ENCODE measurements around the gene ATP6V0A1. TPM values are rescaled to one million over a fixed set of nuclear protein-coding genes. Genes with fewer than 3 reads are reported as not detected.
"Not testable (repeated sequence)": the region's sequence is repeated elsewhere in the genome, so short reads cannot be mapped to it uniquely, and the experiment has no call there.

ATP6V0A1 gene
- total RNA-seq, 1 donor from 2014 or later: 66.8 TPM

DNA sequence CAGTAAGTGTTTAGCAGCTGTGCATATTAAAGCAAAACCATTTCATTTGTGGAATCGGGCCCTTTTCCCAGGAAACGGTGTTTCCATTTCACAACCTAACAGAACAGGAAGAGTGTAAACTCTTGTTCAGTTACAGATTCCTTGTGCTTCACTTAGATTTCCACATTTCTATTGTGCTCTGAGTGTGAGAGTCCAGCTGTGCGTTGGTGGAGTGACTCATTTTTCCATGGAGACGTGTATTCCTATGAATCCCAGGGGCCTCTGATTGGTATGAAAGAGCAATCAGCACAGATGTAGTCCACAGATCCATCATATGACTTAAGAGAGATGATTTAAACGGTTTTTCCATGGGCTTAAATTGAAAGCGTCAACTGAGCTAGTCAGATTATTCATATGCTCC, 22.3 kb upstream of the ATP6V0A1 start:
- Histone ChIP-seq H3K4me1 (ENCODE audit: control insufficient read depth in 3 of 3, insufficient read depth in 3 of 3, low read length in 3 of 3) (peaks cover 0 to 3% (median 2%) of the 10 kb centered on the region in 3 donors), H3K4me3 (ENCODE audit: low read length in 3 of 3) (no peak overlapping the region), H3K9ac (ENCODE audit: low read depth in 1 of 3, low read length in 3 of 3) (no peak overlapping the region), H3K36me3 (ENCODE audit: control insufficient read depth in 3 of 3, insufficient read depth in 3 of 3, low read length in 3 of 3) (no peaks in the 10 kb centered on the region), H3K9me3 (ENCODE audit: control insufficient read depth in 3 of 3, low read length in 3 of 3) (no peaks in the 10 kb centered on the region), H3K27ac (ENCODE audit: low read depth, low read length) (peak overlapping the region; percentile 72), H3K27me3 (ENCODE audit: control insufficient read depth in 3 of 3, insufficient read depth in 3 of 3, low read length in 3 of 3) (no peaks in the 10 kb centered on the region)

DNA sequence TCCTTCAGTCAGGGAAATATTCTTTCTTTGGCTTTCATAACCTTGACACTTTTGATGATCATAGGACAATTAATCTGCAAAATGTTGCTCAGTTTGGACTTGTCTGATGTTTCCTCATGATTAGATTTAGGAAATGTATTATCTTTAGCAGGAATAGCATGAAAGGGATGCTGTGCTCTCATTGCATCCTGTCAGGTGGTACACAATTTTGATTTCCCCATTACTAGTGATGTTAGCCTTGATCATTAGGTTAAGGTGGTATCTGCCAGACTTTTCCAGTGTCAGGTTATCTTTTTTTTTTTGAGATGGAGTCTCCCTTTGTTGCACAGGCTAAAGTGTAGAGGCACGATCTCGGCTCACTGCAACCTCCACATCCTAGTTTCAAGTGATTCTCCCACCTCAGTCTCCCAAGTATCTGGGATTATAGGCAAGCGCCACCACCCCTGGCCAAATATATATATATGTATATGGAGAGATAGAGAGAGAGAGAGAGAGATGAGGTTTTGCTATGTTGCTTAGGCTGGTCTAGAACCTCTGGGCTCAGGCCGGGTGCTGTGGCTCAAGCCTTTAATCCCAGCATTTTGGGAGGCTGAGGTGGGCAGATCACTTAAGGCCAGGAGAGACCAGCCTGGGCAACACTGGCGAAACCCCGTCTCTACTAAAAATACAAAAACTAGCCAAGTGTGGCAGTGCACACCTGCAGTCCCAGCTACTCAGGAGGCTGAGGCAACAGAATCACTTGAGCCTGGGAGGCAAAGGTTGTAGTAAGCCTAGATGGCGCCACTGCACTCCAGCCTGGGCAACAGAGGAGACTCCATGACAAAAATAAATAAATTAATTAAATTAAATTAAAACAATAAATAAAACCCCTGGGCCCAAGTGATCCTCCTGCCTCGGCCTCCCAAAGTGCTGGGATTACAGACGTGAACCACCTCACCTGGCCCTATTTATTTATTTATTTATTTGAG, 19.8 kb upstream of the ATP6V0A1 start:
- Histone ChIP-seq H3K9me3 (ENCODE audit: control insufficient read depth in 3 of 3, low read length in 3 of 3) (no peaks in the 10 kb centered on the region), H3K27me3 (ENCODE audit: control insufficient read depth in 3 of 3, insufficient read depth in 3 of 3, low read length in 3 of 3) (no peaks in the 10 kb centered on the region), H3K27ac (ENCODE audit: low read depth, low read length) (no peak overlapping the region), H3K9ac (ENCODE audit: low read depth in 1 of 3, low read length in 3 of 3) (no peak overlapping the region), H3K4me3 (ENCODE audit: low read length in 3 of 3) (no peak overlapping the region), H3K36me3 (ENCODE audit: control insufficient read depth in 3 of 3, insufficient read depth in 3 of 3, low read length in 3 of 3) (no peaks in the 10 kb centered on the region), H3K4me1 (ENCODE audit: control insufficient read depth in 3 of 3, insufficient read depth in 3 of 3, low read length in 3 of 3) (peaks cover 0 to 3% (median 2%) of the 10 kb centered on the region in 3 donors)

DNA sequence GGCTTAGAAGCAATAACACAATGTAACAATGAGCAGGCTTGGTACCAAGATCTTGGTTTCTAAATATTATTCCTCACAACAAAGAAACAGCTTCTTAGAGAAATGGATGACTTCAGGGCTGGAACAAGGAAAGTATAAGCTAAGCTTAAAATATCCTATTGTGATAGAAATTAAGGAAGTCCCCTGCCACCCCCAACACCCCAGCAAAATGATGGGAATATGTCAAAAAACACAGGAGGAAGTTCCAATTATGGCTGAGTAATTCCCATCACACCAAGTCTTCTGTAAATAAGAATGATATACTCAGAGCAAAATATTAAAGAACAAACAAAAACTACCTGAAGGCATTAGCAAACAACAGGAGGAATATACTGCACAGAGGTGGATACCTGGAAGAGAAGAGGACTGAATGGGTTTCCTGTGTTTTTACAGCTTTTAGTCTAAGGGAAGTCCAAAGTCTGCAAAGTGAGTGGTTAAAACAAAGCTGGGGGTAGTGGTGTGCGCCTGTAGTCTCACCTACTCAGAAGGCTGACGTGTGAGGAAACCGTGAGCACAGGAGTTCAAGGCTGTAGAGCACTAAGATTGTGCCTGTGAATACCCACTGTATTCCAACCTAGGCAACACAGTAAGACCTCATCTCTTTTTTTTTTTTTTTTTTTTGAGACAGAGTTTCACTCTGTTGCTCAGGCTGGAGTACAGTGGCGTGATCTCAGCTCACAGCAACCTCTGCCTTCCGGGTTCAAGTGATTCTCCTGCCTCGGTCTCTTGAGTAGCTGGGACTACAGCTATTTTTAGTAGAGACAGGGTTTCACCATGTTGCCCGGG, 17.1 kb upstream of the ATP6V0A1 start:
- Histone ChIP-seq H3K4me1 (ENCODE audit: control insufficient read depth in 3 of 3, insufficient read depth in 3 of 3, low read length in 3 of 3) (peaks cover 0 to 2% (median 0%) of the 10 kb centered on the region in 3 donors), H3K9ac (ENCODE audit: low read depth in 1 of 3, low read length in 3 of 3) (no peak overlapping the region), H3K27ac (ENCODE audit: low read depth, low read length) (no peak overlapping the region), H3K4me3 (ENCODE audit: low read length in 3 of 3) (no peak overlapping the region), H3K9me3 (ENCODE audit: control insufficient read depth in 3 of 3, low read length in 3 of 3) (no peaks in the 10 kb centered on the region), H3K36me3 (ENCODE audit: control insufficient read depth in 3 of 3, insufficient read depth in 3 of 3, low read length in 3 of 3) (no peaks in the 10 kb centered on the region), H3K27me3 (ENCODE audit: control insufficient read depth in 3 of 3, insufficient read depth in 3 of 3, low read length in 3 of 3) (no peaks in the 10 kb centered on the region)

DNA sequence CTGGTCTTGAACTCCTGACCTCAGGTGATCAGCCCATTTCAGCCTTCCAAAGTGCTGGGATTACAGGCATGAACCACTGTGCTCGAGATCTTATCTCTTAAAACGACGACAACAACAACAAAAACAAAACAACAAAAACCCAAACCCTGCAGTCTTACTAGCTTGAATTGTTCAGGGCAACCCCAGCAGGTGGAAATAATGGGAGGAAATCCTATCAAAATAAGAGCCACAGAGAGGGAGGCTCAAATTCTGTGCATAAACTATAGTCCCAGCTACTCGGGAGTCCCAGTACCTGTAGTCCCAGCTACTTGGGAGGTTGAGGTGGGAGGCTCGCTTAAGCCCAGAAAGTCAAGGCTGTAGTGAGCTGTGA, 16.5 kb upstream of the ATP6V0A1 start:
- Histone ChIP-seq H3K27me3 (ENCODE audit: control insufficient read depth in 3 of 3, insufficient read depth in 3 of 3, low read length in 3 of 3) (no peaks in the 10 kb centered on the region), H3K36me3 (ENCODE audit: control insufficient read depth in 3 of 3, insufficient read depth in 3 of 3, low read length in 3 of 3) (no peaks in the 10 kb centered on the region), H3K9ac (ENCODE audit: low read depth in 1 of 3, low read length in 3 of 3) (no peak overlapping the region), H3K4me1 (ENCODE audit: control insufficient read depth in 3 of 3, insufficient read depth in 3 of 3, low read length in 3 of 3) (no peaks in the 10 kb centered on the region), H3K27ac (ENCODE audit: low read depth, low read length) (no peak overlapping the region), H3K9me3 (ENCODE audit: control insufficient read depth in 3 of 3, low read length in 3 of 3) (no peaks in the 10 kb centered on the region), H3K4me3 (ENCODE audit: low read length in 3 of 3) (no peak overlapping the region)

DNA sequence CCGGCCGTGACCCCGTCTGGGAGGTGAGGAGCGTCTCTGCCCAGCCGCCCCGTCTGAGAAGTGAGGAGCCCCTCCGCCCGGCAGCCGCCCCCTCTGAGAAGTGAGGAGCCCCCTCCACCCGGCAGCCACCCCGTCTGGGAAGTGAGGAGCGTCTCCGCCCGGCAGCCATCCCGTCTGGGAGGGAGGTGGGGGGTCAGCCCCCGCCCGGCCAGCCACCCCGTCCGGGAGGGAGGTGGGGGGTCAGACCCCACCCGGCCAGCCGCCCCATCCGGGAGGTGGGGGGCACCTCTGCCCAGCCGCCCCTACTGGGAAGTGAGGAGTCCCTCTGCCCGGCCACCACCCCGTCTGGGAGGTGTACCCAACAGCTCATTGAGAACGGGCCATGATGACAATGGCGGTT, 9.5 kb upstream of the ATP6V0A1 start:
- not testable (repeated sequence) for H3K36me3 ChIP-seq (ENCODE audit: control insufficient read depth in 3 of 3, insufficient read depth in 3 of 3, low read length in 3 of 3); H3K9ac ChIP-seq (ENCODE audit: low read depth in 1 of 3, low read length in 3 of 3); H3K4me1 ChIP-seq (ENCODE audit: control insufficient read depth in 3 of 3, insufficient read depth in 3 of 3, low read length in 3 of 3); H3K4me3 ChIP-seq (ENCODE audit: low read length in 3 of 3); H3K9me3 ChIP-seq (ENCODE audit: control insufficient read depth in 3 of 3, low read length in 3 of 3); H3K27me3 ChIP-seq (ENCODE audit: control insufficient read depth in 3 of 3, insufficient read depth in 3 of 3, low read length in 3 of 3); H3K27ac ChIP-seq (ENCODE audit: low read depth, low read length)

DNA sequence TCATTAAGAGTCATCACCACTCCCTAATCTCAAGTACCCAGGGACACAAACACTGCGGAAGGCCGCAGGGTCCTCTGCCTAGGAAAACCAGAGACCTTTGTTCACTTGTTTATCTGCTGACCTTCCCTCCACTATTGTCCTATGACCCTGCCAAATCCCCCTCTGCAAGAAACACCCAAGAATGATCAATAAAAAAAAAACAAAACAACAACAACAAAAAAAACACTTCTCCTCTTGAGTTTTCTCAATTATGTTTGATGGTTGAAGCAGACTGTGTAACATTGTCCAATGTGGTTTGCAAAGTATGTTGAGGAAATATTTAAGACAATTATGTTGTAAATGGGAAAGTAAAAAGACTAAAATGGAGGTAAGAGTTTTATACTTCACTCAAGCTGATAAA, 8.8 kb upstream of the ATP6V0A1 start:
- not testable (repeated sequence) for H3K4me3 ChIP-seq (ENCODE audit: low read length in 3 of 3); H3K9ac ChIP-seq (ENCODE audit: low read depth in 1 of 3, low read length in 3 of 3); H3K36me3 ChIP-seq (ENCODE audit: control insufficient read depth in 3 of 3, insufficient read depth in 3 of 3, low read length in 3 of 3); H3K9me3 ChIP-seq (ENCODE audit: control insufficient read depth in 3 of 3, low read length in 3 of 3); H3K27me3 ChIP-seq (ENCODE audit: control insufficient read depth in 3 of 3, insufficient read depth in 3 of 3, low read length in 3 of 3); H3K27ac ChIP-seq (ENCODE audit: low read depth, low read length); H3K4me1 ChIP-seq (ENCODE audit: control insufficient read depth in 3 of 3, insufficient read depth in 3 of 3, low read length in 3 of 3)

DNA sequence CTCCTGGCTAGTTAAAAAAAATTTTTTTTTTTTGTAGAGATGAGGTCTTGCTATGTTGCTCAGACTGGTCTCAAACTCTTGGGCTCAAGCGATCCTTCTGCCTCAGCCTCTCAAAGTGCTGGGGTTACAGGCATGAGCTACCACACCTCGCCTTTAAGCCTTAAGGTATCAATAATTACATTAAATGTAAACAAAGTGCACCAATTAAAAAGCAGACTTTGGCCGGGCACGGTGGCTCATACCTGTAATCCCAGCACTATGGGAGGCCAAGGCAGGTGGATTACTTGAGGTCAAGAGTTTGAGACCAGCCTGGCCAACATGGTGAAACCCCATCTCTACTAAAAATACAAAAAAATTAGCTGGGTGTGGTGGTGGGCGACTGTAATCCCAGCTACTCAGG, 7.4 kb upstream of the ATP6V0A1 start:
- not testable (repeated sequence) for H3K9ac ChIP-seq (ENCODE audit: low read depth in 1 of 3, low read length in 3 of 3); H3K27ac ChIP-seq (ENCODE audit: low read depth, low read length); H3K36me3 ChIP-seq (ENCODE audit: control insufficient read depth in 3 of 3, insufficient read depth in 3 of 3, low read length in 3 of 3); H3K4me3 ChIP-seq (ENCODE audit: low read length in 3 of 3); H3K9me3 ChIP-seq (ENCODE audit: control insufficient read depth in 3 of 3, low read length in 3 of 3); H3K27me3 ChIP-seq (ENCODE audit: control insufficient read depth in 3 of 3, insufficient read depth in 3 of 3, low read length in 3 of 3); H3K4me1 ChIP-seq (ENCODE audit: control insufficient read depth in 3 of 3, insufficient read depth in 3 of 3, low read length in 3 of 3)

DNA sequence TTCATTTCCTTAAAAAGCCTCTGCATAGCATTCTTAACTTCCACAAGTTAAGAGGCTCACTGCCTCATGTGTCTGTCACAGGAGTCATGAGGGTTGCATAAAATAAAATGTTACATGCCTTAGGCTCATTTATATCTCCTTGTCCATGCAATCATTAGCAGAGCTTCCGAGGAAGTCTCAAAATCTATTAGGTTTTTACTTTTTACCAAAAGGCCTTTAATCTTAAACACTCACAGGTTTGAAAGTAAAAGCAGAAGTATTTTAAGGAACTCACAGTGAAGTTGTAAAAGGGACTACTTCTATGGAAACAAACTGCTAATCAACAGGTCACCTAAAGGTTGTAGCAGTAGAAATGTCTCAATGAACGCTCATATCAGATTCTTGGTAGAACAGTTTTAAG, 5.2 kb upstream of the ATP6V0A1 start:
- no peaks in the 10 kb centered on the region for H3K27me3 ChIP-seq (ENCODE audit: control insufficient read depth in 3 of 3, insufficient read depth in 3 of 3, low read length in 3 of 3)
- no peaks in the 10 kb centered on the region for H3K36me3 ChIP-seq (ENCODE audit: control insufficient read depth in 3 of 3, insufficient read depth in 3 of 3, low read length in 3 of 3)
- no peak overlapping the region for H3K4me3 ChIP-seq (ENCODE audit: low read length in 3 of 3)
- no peak overlapping the region for H3K9ac ChIP-seq (ENCODE audit: low read depth in 1 of 3, low read length in 3 of 3)
- H3K9me3 ChIP-seq (ENCODE audit: control insufficient read depth in 3 of 3, low read length in 3 of 3): no peaks in the 10 kb centered on the region
- H3K4me1 ChIP-seq (ENCODE audit: control insufficient read depth in 3 of 3, insufficient read depth in 3 of 3, low read length in 3 of 3): peaks cover 4 to 10% (median 7%) of the 10 kb centered on the region in 3 donors
- H3K27ac ChIP-seq (ENCODE audit: low read depth, low read length): peak overlapping the region; percentile 18

DNA sequence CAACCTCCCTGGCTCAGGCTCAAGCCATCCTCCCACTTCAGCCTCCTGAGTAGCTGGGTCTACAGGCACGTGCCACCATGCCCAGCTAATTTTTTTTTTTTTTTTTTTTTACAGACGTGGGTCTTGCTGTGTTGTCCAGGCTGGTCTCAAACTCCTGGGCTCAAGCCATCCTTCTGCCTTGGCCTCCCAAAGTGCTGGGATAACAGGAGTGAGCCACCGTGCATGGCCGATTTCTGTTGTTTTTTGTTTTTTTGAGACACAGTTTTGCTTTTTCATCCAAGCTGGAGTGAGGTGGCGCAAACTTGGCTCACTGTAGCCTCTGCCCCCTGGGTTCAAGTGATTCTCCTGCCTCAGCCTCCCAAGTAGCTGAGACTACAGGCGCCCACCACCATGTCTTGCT, 3.7 kb upstream of the ATP6V0A1 start:
- not testable (repeated sequence) for H3K9ac ChIP-seq (ENCODE audit: low read depth in 1 of 3, low read length in 3 of 3); H3K27me3 ChIP-seq (ENCODE audit: control insufficient read depth in 3 of 3, insufficient read depth in 3 of 3, low read length in 3 of 3); H3K9me3 ChIP-seq (ENCODE audit: control insufficient read depth in 3 of 3, low read length in 3 of 3); H3K27ac ChIP-seq (ENCODE audit: low read depth, low read length); H3K4me3 ChIP-seq (ENCODE audit: low read length in 3 of 3); H3K36me3 ChIP-seq (ENCODE audit: control insufficient read depth in 3 of 3, insufficient read depth in 3 of 3, low read length in 3 of 3)
- peaks cover 4 to 15% (median 10%) of the 10 kb centered on the region in 3 donors for H3K4me1 ChIP-seq (ENCODE audit: control insufficient read depth in 3 of 3, insufficient read depth in 3 of 3, low read length in 3 of 3)
